Mesenchymal stem cell (in vitro differentiated cells and primary cell): ENCODE measurements around the gene FIBCD1.

ENCODE experiments used
- DNase-seq: peaks from one replicate; pipeline ENCODE4 v3.0.0-alpha.2; 2013
- H2AFZ ChIP-seq: one replicate; pipeline ENCODE4 v1.6.1; 2013; ENCODE audit warnings: low read depth, mild to moderate bottlenecking, control low read depth, inconsistent platforms, low read length, moderate library complexity
- H2AK5ac ChIP-seq: 2 replicates; pipeline ENCODE4 v1.6.1; 2013; ENCODE audit warnings: low read length, moderate library complexity, mild to moderate bottlenecking, inconsistent platforms; ENCODE audit not compliant: severe bottlenecking
- H2BK120ac ChIP-seq: one replicate; pipeline ENCODE4 v1.6.1; 2013; ENCODE audit warnings: low read depth, mild to moderate bottlenecking, inconsistent platforms, low read length, moderate library complexity
- H2BK12ac ChIP-seq, 2 experiments: one replicate each; pipeline ENCODE4 v1.6.1; 2013; ENCODE audit warnings: inconsistent platforms in 2 of 2, low read length in 2 of 2, mild to moderate bottlenecking in 2 of 2, moderate library complexity in 2 of 2, control low read depth in 1 of 2
- H2BK15ac ChIP-seq: one replicate; pipeline ENCODE4 v1.6.1; 2013; ENCODE audit warnings: mild to moderate bottlenecking, low read depth, inconsistent platforms; ENCODE audit not compliant: poor library complexity, severe bottlenecking
- H2BK5ac ChIP-seq: 2 replicates; pipeline ENCODE4 v1.6.1; 2013; ENCODE audit warnings: low read depth, mild to moderate bottlenecking, low read length, control low read depth, inconsistent platforms; ENCODE audit not compliant: poor library complexity, severe bottlenecking
- H3K14ac ChIP-seq, 2 experiments: one replicate each; pipeline ENCODE4 v1.6.1; 2013; ENCODE audit warnings: inconsistent platforms in 2 of 2, low read length in 2 of 2, control low read depth in 1 of 2, mild to moderate bottlenecking in 1 of 2, moderate library complexity in 1 of 2
- H3K18ac ChIP-seq, 2 experiments: one replicate each; pipeline ENCODE4 v1.6.1; 2013; ENCODE audit warnings: inconsistent platforms in 2 of 2, low read length in 2 of 2, control low read depth in 1 of 2, low read depth in 1 of 2, mild to moderate bottlenecking in 1 of 2
- H3K23ac ChIP-seq, 2 experiments: one replicate each; pipeline ENCODE4 v1.6.1; 2013; ENCODE audit warnings: inconsistent platforms in 2 of 2, low read length in 2 of 2, mild to moderate bottlenecking in 2 of 2, moderate library complexity in 2 of 2, control low read depth in 1 of 2
- H3K27ac ChIP-seq: 2 replicates; pipeline ENCODE4 v1.5.1; 2013; ENCODE audit warnings: mild to moderate bottlenecking, moderate library complexity, low read length, control low read depth, inconsistent platforms; ENCODE audit not compliant: poor library complexity, severe bottlenecking
- H3K27me3 ChIP-seq, 2 experiments: 2 replicates each; pipeline versions ENCODE4 v1.6.1 to v1.7.0; 2013; ENCODE audit warnings: low read length in 2 of 2, mild to moderate bottlenecking in 2 of 2, moderate library complexity in 2 of 2, control low read depth in 1 of 2, inconsistent platforms in 1 of 2; ENCODE audit not compliant: control insufficient read depth in 1 of 2, insufficient read depth in 1 of 2
- H3K36me3 ChIP-seq, 2 experiments: 2 replicates each; pipeline versions ENCODE4 v1.6.1 to v1.7.0; 2013; ENCODE audit warnings: low read length in 2 of 2, control low read depth in 1 of 2, inconsistent platforms in 1 of 2, low read depth in 1 of 2, mild to moderate bottlenecking in 1 of 2; ENCODE audit not compliant: insufficient read depth in 2 of 2, control insufficient read depth in 1 of 2
- H3K4ac ChIP-seq, 2 experiments: one replicate each; pipeline ENCODE4 v1.6.1; 2013; ENCODE audit warnings: inconsistent platforms in 2 of 2, low read length in 2 of 2, mild to moderate bottlenecking in 2 of 2, moderate library complexity in 2 of 2, control low read depth in 1 of 2, low read depth in 1 of 2
- H3K4me1 ChIP-seq: 2 replicates; pipeline ENCODE4 v1.6.1; 2013; ENCODE audit warnings: low read depth, low read length, control low read depth; ENCODE audit not compliant: control insufficient read depth, insufficient read depth
- H3K4me2 ChIP-seq: 2 replicates; pipeline ENCODE4 v1.6.1; 2013; ENCODE audit warnings: low read length, mild to moderate bottlenecking, inconsistent platforms; ENCODE audit not compliant: poor library complexity, severe bottlenecking
- H3K4me3 ChIP-seq, 2 experiments: 2 replicates each; pipeline versions ENCODE4 v1.5.1 to v1.7.0; 2013; ENCODE audit warnings: low read length in 2 of 2, mild to moderate bottlenecking in 2 of 2, control low read depth in 1 of 2, low read depth in 1 of 2; ENCODE audit not compliant: insufficient read depth in 1 of 2
- H3K79me1 ChIP-seq: replicated peaks from 2 replicates; pipeline ENCODE4 v1.6.1; 2013; ENCODE audit warnings: mild to moderate bottlenecking, control low read depth, low read length, inconsistent platforms; ENCODE audit not compliant: poor library complexity, severe bottlenecking
- H3K9ac ChIP-seq: 2 replicates; pipeline ENCODE4 v1.7.0; 2013; ENCODE audit warnings: mild to moderate bottlenecking, low read length, moderate library complexity
- H3K9me3 ChIP-seq: 2 replicates; pipeline ENCODE4 v1.7.0; 2013; ENCODE audit warnings: mild to moderate bottlenecking, low read length; ENCODE audit not compliant: control insufficient read depth
- H4K8ac ChIP-seq: one replicate; pipeline ENCODE4 v1.6.1; 2013; ENCODE audit warnings: inconsistent platforms, mild to moderate bottlenecking, low read length, moderate library complexity
- H4K91ac ChIP-seq: one replicate; pipeline ENCODE4 v1.6.1; 2013; ENCODE audit warnings: mild to moderate bottlenecking, low read length, inconsistent platforms
- WGBS: methylation state at CpG from one replicate; pipeline ENCODE4 v1.1.7; 2013; ENCODE audit warnings: mixed read lengths; 5-methylcytosine and 5-hydroxymethylcytosine counted together

FIBCD1 gene

DNA sequence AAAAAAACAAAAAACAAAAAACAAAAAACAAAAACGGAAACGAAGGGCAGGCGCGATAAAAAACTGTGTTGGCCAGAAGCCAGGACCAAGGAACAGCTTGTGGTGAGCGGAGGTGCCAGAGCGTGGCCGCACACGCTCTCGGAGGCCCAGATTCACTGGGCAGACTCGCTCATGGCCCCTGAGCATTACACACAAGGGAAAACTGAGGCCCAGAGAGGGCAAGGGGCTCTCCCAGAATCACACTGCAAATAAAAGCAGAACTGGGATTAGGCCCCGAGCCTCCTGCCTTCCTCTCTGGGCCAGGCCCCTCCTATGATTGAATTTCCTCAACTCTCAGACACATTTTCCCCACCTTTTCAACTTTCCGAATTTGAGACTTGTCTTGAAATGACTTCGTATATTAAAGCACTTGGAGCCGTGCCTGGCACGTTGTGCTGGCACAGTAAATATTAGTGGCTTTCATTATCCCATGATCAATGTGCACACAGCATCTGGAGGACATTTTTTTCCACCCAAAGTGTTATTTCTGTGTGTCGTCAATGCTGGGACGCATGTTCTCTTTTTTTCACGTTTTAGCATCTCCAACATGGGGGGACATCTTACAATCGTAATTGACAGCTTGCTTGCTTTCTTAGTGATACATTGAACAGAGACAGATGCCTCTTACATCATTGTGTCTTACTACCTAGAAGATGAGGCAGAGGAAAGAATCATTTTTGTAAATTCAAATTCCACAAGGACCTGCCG, 7.4 kb downstream of the FIBCD1 start:
- Histone ChIP-seq H3K27me3 (peaks cover 0 to 9% of the 10 kb centered on the region in 2 experiments), H3K36me3 (no peaks in the 10 kb centered on the region), H3K23ac (no peak overlapping the region), H3K9me3 (no peaks in the 10 kb centered on the region), H3K14ac (no peak overlapping the region), H3K4me2 (no peak overlapping the region), H2AFZ (no peak overlapping the region), H3K27ac (no peak overlapping the region), H3K4me3 (no peak overlapping the region), H4K8ac (no peak overlapping the region), H2BK12ac (no peak overlapping the region), H2BK5ac (no peak overlapping the region), H3K4ac (no peak overlapping the region), H2BK120ac (no peak overlapping the region), H2AK5ac (no peak overlapping the region), H3K4me1 (peaks cover 61% of the 10 kb centered on the region), H3K79me1 (no peaks in the 10 kb centered on the region), H4K91ac (no peak overlapping the region), H3K9ac (no peak overlapping the region), H2BK15ac (no peak overlapping the region), H3K18ac (no peak overlapping the region)
- 90% methylated on average over 20 of the region's 20 CpGs for WGBS
- DNase-seq = no peak

- H2BK12ac ChIP-seq = no peak overlapping the region
- no peaks in the 10 kb centered on the region for H3K79me1 ChIP-seq
- H3K4me2 ChIP-seq = no peak overlapping the region
- H3K18ac ChIP-seq = no peak overlapping the region
- 94% methylated on average over 13 of the region's 15 CpGs for WGBS
- H3K9ac ChIP-seq = no peak overlapping the region
- H3K9me3 ChIP-seq = no peaks in the 10 kb centered on the region
- H3K4me1 ChIP-seq = peaks cover 58% of the 10 kb centered on the region
- no peak overlapping the region for H2BK5ac ChIP-seq
- no peak overlapping the region for H2AFZ ChIP-seq
- no peak overlapping the region for H3K4me3 ChIP-seq
- no peak overlapping the region for H3K4ac ChIP-seq
- H2BK15ac ChIP-seq = no peak overlapping the region
- H4K8ac ChIP-seq = no peak overlapping the region
- no peak overlapping the region for H3K14ac ChIP-seq
- no peak overlapping the region for H2AK5ac ChIP-seq
- no peak for DNase-seq
- H3K27me3 ChIP-seq = peaks cover 0 to 13% of the 10 kb centered on the region in 2 experiments
- no peak overlapping the region for H3K27ac ChIP-seq
- no peak overlapping the region for H4K91ac ChIP-seq
- H3K23ac ChIP-seq = no peak overlapping the region
- no peak overlapping the region for H2BK120ac ChIP-seq
- no peaks in the 10 kb centered on the region for H3K36me3 ChIP-seq
Measured at GRCh38 chr9:130930804-130931349, 8.2 kb downstream of the FIBCD1 start.

DNA sequence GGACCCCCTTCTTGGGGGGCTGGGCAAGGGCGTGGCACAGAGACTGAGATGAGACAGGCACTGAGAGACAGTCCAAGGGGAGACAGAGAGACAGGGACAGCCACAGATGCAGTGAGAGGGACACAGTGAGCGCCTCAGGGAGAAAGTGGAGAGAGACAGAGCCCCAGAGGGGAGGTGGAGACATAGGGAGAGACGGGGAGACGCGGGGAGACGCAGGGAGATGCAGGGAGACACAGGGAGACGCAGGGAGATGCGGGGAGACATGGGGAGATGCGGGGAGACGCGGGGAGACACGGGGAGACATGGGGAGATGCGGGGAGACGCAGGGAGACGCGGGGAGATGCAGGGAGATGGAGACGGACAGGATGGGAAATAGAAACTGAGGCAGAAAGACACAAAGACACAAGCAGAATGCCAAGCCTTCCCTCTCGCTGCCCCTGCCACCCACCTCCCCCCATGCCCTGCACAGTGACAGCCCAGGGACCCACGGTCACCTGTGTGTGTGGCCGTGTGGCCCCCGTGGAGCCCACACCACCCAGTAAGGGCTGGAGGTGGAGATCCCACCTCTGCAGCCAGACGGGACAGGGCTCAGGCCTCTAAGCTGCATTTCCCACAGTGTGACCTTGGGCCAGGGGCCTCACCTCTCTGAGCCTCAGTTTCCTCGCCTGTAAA, 8.8 kb downstream of the FIBCD1 start:
- 82% methylated on average over 18 of the region's 23 CpGs for WGBS

DNA sequence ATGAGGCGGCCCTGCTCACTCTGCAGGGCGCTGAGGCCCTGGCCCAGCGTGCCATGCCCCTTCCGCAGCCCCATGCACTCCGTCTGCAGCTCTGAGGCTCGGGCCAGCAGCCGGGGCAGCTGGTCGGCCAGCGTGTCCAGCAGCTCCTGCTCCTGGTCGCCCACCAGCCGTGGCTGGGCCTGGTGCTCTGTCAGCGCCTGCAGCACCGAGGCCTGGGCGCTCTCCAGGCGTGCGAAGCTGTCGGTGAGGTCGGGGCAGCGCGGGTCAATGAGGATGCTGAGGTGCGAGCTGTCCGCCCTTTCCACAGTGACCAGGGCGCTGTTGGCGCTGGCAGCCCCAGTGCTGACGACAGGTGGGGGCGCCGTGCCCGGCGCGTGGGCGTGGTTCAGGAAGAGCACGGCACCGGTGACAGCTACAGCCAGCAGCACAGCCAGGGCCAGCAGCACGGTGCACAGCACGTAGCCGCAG, 9.4 kb downstream of the FIBCD1 start:
- no peak for DNase-seq
- Histone ChIP-seq H2BK15ac (no peak overlapping the region), H3K18ac (no peak overlapping the region), H3K36me3 (no peaks in the 10 kb centered on the region), H3K79me1 (no peaks in the 10 kb centered on the region), H2AFZ (no peak overlapping the region), H2BK120ac (no peak overlapping the region), H3K9me3 (no peaks in the 10 kb centered on the region), H3K27ac (no peak overlapping the region), H3K14ac (no peak overlapping the region), H4K8ac (no peak overlapping the region), H3K4me3 (no peak overlapping the region), H4K91ac (no peak overlapping the region), H2BK5ac (no peak overlapping the region), H3K9ac (no peak overlapping the region), H3K23ac (no peak overlapping the region), H3K27me3 (peaks cover 0 to 19% of the 10 kb centered on the region in 2 experiments), H3K4me1 (peaks cover 56% of the 10 kb centered on the region), H2AK5ac (no peak overlapping the region), H3K4me2 (no peak overlapping the region), H2BK12ac (no peak overlapping the region), H3K4ac (no peak overlapping the region)
- 88% methylated on average over 36 of the region's 36 CpGs for WGBS

More for the DNA sequence above, 8.8 kb downstream of the FIBCD1 start:
- Histone ChIP-seq H2BK120ac (no peak overlapping the region), H3K4me3 (no peak overlapping the region), H4K8ac (no peak overlapping the region), H3K27ac (no peak overlapping the region), H4K91ac (no peak overlapping the region), H3K36me3 (no peaks in the 10 kb centered on the region), H3K9me3 (no peaks in the 10 kb centered on the region), H3K4me2 (no peak overlapping the region), H3K9ac (no peak overlapping the region), H3K18ac (no peak overlapping the region), H2AK5ac (no peak overlapping the region), H3K4me1 (peaks cover 57% of the 10 kb centered on the region), H3K4ac (no peak overlapping the region), H2BK5ac (no peak overlapping the region), H3K23ac (no peak overlapping the region), H3K79me1 (no peaks in the 10 kb centered on the region), H3K27me3 (peaks cover 0 to 17% of the 10 kb centered on the region in 2 experiments), H3K14ac (no peak overlapping the region), H2BK12ac (no peak overlapping the region), H2BK15ac (no peak overlapping the region), H2AFZ (no peak overlapping the region)
- DNase-seq = no peak
